Loucy (cell line): ENCODE results near the gene ALK.

Source experiments
- H2AFZ ChIP-seq: fragments of 200-600 bp; sonication (generic); 2 replicates; pipeline ENCODE4 v1.6.0; 2016; ENCODE audit warnings: antibody characterized with exemption, mild to moderate bottlenecking, low read length, moderate library complexity
- H3F3A ChIP-seq: fragments of 200-600 bp; 2 replicates; pipeline ENCODE4 v1.6.0; 2016; ENCODE audit warnings: antibody characterized with exemption, low read depth, mild to moderate bottlenecking
- H3K27me3 ChIP-seq: fragments of 200-600 bp; sonication (generic); 2 replicates; pipeline ENCODE4 v1.6.1; 2014; ENCODE audit warnings: low read length, mild to moderate bottlenecking; ENCODE audit not compliant: insufficient read depth, poor library complexity, severe bottlenecking
- H3K36me3 ChIP-seq: fragments of 200-600 bp; sonication (generic); 2 replicates; pipeline ENCODE4 v1.6.1; 2016; ENCODE audit warnings: low read length; ENCODE audit not compliant: insufficient read depth
- H3K4me1 ChIP-seq: fragments of 200-600 bp; sonication (generic); 2 replicates; pipeline ENCODE4 v1.5.1; 2014; ENCODE audit warnings: low read length, mild to moderate bottlenecking; ENCODE audit not compliant: insufficient read depth, poor library complexity, severe bottlenecking
- H3K4me2 ChIP-seq: fragments of 200-600 bp; sonication (generic); 2 replicates; pipeline ENCODE4 v1.6.0; 2014; ENCODE audit warnings: antibody characterized with exemption, low read length, low read depth, mild to moderate bottlenecking; ENCODE audit not compliant: poor library complexity, severe bottlenecking
- H3K4me3 ChIP-seq: fragments of 200-600 bp; sonication (generic); 2 replicates; pipeline ENCODE4 v1.5.1; 2014; ENCODE audit warnings: low read length, mild to moderate bottlenecking, mixed read lengths; ENCODE audit not compliant: poor library complexity, severe bottlenecking
- H3K79me2 ChIP-seq: fragments of 200-600 bp; sonication (generic); 2 replicates; pipeline ENCODE4 v1.6.1; 2014; ENCODE audit warnings: low read length; ENCODE audit not compliant: insufficient read depth
- H3K9ac ChIP-seq: fragments of 200-600 bp; sonication (generic); 2 replicates; pipeline ENCODE4 v1.6.0; 2014; ENCODE audit warnings: mild to moderate bottlenecking, low read depth, low read length, moderate library complexity; ENCODE audit not compliant: poor library complexity, severe bottlenecking
- H3K9me2 ChIP-seq: fragments of 200-600 bp; sonication (generic); replicated peaks from 2 replicates; pipeline ENCODE4 v1.6.1; 2016; ENCODE audit warnings: low read depth, low read length, mixed read lengths
- H3K9me3 ChIP-seq: fragments of 200-600 bp; sonication (generic); 2 replicates; pipeline ENCODE4 v1.6.1; 2014; ENCODE audit warnings: mild to moderate bottlenecking, antibody characterized with exemption, low read length, low read depth; ENCODE audit not compliant: insufficient read depth
- H4K20me1 ChIP-seq: fragments of 200-600 bp; sonication (generic); 2 replicates; pipeline ENCODE4 v1.6.0; 2014; ENCODE audit warnings: antibody characterized with exemption, low read length, mild to moderate bottlenecking; ENCODE audit not compliant: insufficient read depth, poor library complexity, severe bottlenecking
- CTCF ChIP-seq: fragments of 200-600 bp; sonication (generic); conservative IDR thresholded peaks from 2 replicates; pipeline ENCODE4 v1.5.1; 2014; ENCODE audit warnings: mild to moderate bottlenecking, antibody characterized with exemption, low read length
- EZH2phosphoT487 ChIP-seq: fragments of 200-600 bp; IDR thresholded peaks from 2 replicates; pipeline ENCODE4 v1.6.1; 2018; ENCODE audit warnings: antibody characterized with exemption, mild to moderate bottlenecking, moderate library complexity, borderline replicate concordance

ALK gene

GRCh38 chr2:29760008-29760407 lies 161.4 kb downstream of the ALK start:
- Histone ChIP-seq H3K4me3 (no peak overlapping the region), H3K9me3 (no peaks in the 10 kb centered on the region), H3K27me3 (no peaks in the 10 kb centered on the region), H3K9ac (no peak overlapping the region), H3K36me3 (no peaks in the 10 kb centered on the region), H3F3A (no peaks in the 10 kb centered on the region), H4K20me1 (no peaks in the 10 kb centered on the region), H2AFZ (peak overlapping the region; percentile 57), H3K4me2 (peak overlapping the region; percentile 16), H3K4me1 (peaks cover 50% of the 10 kb centered on the region), H3K9me2 (no peaks in the 10 kb centered on the region), H3K79me2 (no peaks in the 10 kb centered on the region)
- TF ChIP-seq CTCF (no peak), EZH2phosphoT487 (no peak)

- H3K4me1 ChIP-seq = peaks cover 44% of the 10 kb centered on the region
- H3K4me3 ChIP-seq = no peak overlapping the region
- no peaks in the 10 kb centered on the region for H3F3A ChIP-seq
- H4K20me1 ChIP-seq = no peaks in the 10 kb centered on the region
- no peak for TF ChIP-seq EZH2phosphoT487
- TF ChIP-seq CTCF = no peak
- H3K79me2 ChIP-seq = no peaks in the 10 kb centered on the region
- H3K9me3 ChIP-seq = no peaks in the 10 kb centered on the region
- no peaks in the 10 kb centered on the region for H3K9me2 ChIP-seq
- peak overlapping the region; percentile 16 for H3K4me2 ChIP-seq
- peak overlapping the region; percentile 57; the same call in 1 of the 2 replicates for H2AFZ ChIP-seq
- H3K9ac ChIP-seq = no peak overlapping the region
- H3K27me3 ChIP-seq = no peaks in the 10 kb centered on the region
- H3K36me3 ChIP-seq = no peaks in the 10 kb centered on the region
These were observed 162.0 kb downstream of the ALK start for GRCh38 chr2:29759360-29759759.

- H2AFZ ChIP-seq = no peak overlapping the region
- no peak overlapping the region for H3K9ac ChIP-seq
- H3K4me1 ChIP-seq = peaks cover 22% of the 10 kb centered on the region
- no peaks in the 10 kb centered on the region for H3F3A ChIP-seq
- no peaks in the 10 kb centered on the region for H3K36me3 ChIP-seq
- H4K20me1 ChIP-seq = no peaks in the 10 kb centered on the region
- no peak overlapping the region for H3K4me2 ChIP-seq
- TF ChIP-seq CTCF = no peak
- no peak for TF ChIP-seq EZH2phosphoT487
- H3K79me2 ChIP-seq = no peaks in the 10 kb centered on the region
- H3K4me3 ChIP-seq = no peak overlapping the region
- no peaks in the 10 kb centered on the region for H3K9me2 ChIP-seq
- no peaks in the 10 kb centered on the region for H3K27me3 ChIP-seq
- H3K9me3 ChIP-seq = no peaks in the 10 kb centered on the region
These were observed 165.6 kb downstream of the ALK start for GRCh38 chr2:29755829-29756228.
